ENCODE results near the gene LRRC52. TPM values are rescaled to one million over a fixed set of nuclear protein-coding genes. Genes with fewer than 3 reads are reported as not detected.

LRRC52 gene
- total RNA-seq (not detected), polyA plus RNA-seq (not detected)
- long read RNA-seq, donor 1, result 0 reads
- long read RNA-seq, donor 2, result 0 reads

DNA sequence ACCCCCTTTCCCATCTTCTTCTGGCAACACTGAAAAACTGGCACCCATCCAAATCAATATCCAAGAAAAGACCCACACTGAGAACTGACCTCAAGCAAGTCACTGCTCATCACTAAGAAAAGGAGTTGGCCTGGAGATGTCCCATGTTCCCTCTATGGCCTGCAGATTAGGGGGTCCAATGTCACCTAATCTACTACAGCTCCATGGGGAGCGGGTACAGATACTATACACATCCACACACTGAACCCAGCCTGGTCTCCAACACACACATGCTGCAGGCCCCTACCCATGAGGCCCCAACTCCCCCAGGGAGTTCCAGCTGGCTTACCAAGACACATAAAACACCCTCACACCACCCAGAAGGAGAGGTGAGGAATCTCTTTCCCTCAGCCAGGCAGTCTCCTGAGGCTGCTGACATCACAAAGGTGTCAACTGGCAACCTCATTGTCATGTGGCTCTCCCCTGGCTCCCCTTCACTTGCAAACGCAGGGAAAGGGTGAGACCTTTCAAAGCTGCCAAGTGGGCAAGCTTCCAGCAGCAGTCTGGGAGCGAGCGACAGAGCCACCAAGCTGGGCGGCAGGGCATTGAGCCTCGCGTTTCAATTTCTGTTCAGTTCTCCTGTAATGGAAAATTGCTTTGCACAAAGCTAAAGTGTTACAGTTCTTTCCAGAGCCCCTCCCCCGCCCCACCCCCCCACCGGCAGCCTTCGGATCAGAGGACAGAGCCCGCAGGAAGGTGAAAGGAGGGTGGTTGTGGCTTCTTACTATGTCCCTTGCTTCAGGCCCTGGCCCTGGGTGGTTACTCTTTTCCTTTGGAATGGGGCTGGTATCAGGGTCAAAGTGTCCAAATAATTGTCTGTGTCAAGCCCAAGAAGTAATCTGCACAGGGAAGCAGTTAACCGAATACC lies at the start of gene LRRC52:
Gene LRRC52 (plus strand): TSS at position 469 of the 907 bp plus-strand sequence. CDS start 297 bp downstream, at position 766.
- no peaks in the 10 kb centered on the region for H3K36me3 ChIP-seq (ENCODE audit: control insufficient read depth in 1 of 2, insufficient read depth in 2 of 2, low read length in 1 of 2)
- 16 to 17% methylated on average over 12 of the region's 12 CpGs for WGBS, 2 donors
- intact Hi-C loops (cut with DNase I), result no loop called here
- ATAC-seq (ENCODE audit: low FRiP score), result peak; percentile 51
- H3K27ac ChIP-seq (ENCODE audit: low read depth in 1 of 2, low read length in 2 of 2), result no peak within 1 kb of the TSS
- DNase-seq, result peak in 1 of 2 donors; percentile 60
- H3K27me3 ChIP-seq (ENCODE audit: control insufficient read depth in 1 of 2, insufficient read depth in 2 of 2, low read length in 1 of 2), result no peaks in the 10 kb centered on the region
- peaks cover 0 to 3% of the 10 kb centered on the region in 2 donors for H3K4me1 ChIP-seq (ENCODE audit: control insufficient read depth in 1 of 2, insufficient read depth in 2 of 2, low read length in 2 of 2)
- H3K4me3 ChIP-seq (ENCODE audit: low read length in 2 of 2), result no peak within 1 kb of the TSS
- no peaks in the 10 kb centered on the region for H3K9me3 ChIP-seq (ENCODE audit: control insufficient read depth, low read length)

GRCh38 chr1:165494949-165495857 lies 48.6 kb upstream of the LRRC52 start:
- ATAC-seq (ENCODE audit: low FRiP score) (no peak), DNase-seq (no peak)
- Histone ChIP-seq H3K27me3 (ENCODE audit: control insufficient read depth in 1 of 2, insufficient read depth in 2 of 2, low read length in 1 of 2) (no peaks in the 10 kb centered on the region), H3K36me3 (ENCODE audit: control insufficient read depth in 1 of 2, insufficient read depth in 2 of 2, low read length in 1 of 2) (no peaks in the 10 kb centered on the region), H3K4me3 (ENCODE audit: low read length in 2 of 2) (no peak overlapping the region), H3K9me3 (ENCODE audit: control insufficient read depth, low read length) (no peaks in the 10 kb centered on the region), H3K4me1 (ENCODE audit: control insufficient read depth in 1 of 2, insufficient read depth in 2 of 2, low read length in 2 of 2) (no peaks in the 10 kb centered on the region), H3K27ac (ENCODE audit: low read depth in 1 of 2, low read length in 2 of 2) (no peak overlapping the region)
- intact Hi-C loops (cut with DNase I), result no loop called here
- 71 to 81% methylated on average over 5 of the region's 5 CpGs for WGBS, 2 donors

GRCh38 chr1:165495858-165496205 lies 48.0 kb upstream of the LRRC52 start:
- Histone ChIP-seq H3K36me3 (ENCODE audit: control insufficient read depth in 1 of 2, insufficient read depth in 2 of 2, low read length in 1 of 2) (no peaks in the 10 kb centered on the region), H3K27ac (ENCODE audit: low read depth in 1 of 2, low read length in 2 of 2) (no peak overlapping the region), H3K27me3 (ENCODE audit: control insufficient read depth in 1 of 2, insufficient read depth in 2 of 2, low read length in 1 of 2) (no peaks in the 10 kb centered on the region), H3K9me3 (ENCODE audit: control insufficient read depth, low read length) (no peaks in the 10 kb centered on the region), H3K4me1 (ENCODE audit: control insufficient read depth in 1 of 2, insufficient read depth in 2 of 2, low read length in 2 of 2) (no peaks in the 10 kb centered on the region), H3K4me3 (ENCODE audit: low read length in 2 of 2) (no peak overlapping the region)
- 74 to 77% methylated on average over 3 of the region's 3 CpGs for WGBS, 2 donors
- ATAC-seq (ENCODE audit: low FRiP score) (no peak), DNase-seq (no peak)
- intact Hi-C loops (cut with DNase I), result no loop called here

DNA sequence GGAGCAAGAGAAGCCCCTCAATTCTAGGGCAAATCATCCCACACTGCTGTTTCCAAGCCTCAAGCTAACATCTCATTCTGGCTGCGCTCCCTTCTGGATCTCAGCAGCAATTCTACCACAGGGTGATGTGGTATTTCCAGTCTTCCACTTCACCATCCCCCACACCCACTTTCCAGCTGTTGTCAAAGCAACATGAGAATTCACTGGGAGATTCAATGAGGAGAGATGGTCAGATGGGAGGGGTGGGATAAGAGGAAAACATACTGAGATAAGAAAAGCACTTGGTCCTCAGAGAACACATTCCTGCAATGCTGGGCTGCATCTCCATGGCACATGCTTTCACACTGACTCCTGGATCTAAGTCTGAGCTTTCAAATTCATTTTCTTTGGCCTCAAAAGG lies 47.3 kb upstream of the LRRC52 start:
- WGBS, 2 donors, result 52 to 72% methylated on average over 1 of the region's 1 CpG
- intact Hi-C loops (cut with DNase I), result no loop called here
- no peak for ATAC-seq (ENCODE audit: low FRiP score)

GRCh38 chr1:165497069-165498013 lies 46.5 kb upstream of the LRRC52 start:
- Histone ChIP-seq H3K27me3 (ENCODE audit: control insufficient read depth in 1 of 2, insufficient read depth in 2 of 2, low read length in 1 of 2) (peaks cover 0 to 2% of the 10 kb centered on the region in 2 donors), H3K4me3 (ENCODE audit: low read length in 2 of 2) (no peak overlapping the region), H3K4me1 (ENCODE audit: control insufficient read depth in 1 of 2, insufficient read depth in 2 of 2, low read length in 2 of 2) (peaks cover 0 to 2% of the 10 kb centered on the region in 2 donors), H3K36me3 (ENCODE audit: control insufficient read depth in 1 of 2, insufficient read depth in 2 of 2, low read length in 1 of 2) (no peaks in the 10 kb centered on the region), H3K9me3 (ENCODE audit: control insufficient read depth, low read length) (no peaks in the 10 kb centered on the region), H3K27ac (ENCODE audit: low read depth in 1 of 2, low read length in 2 of 2) (no peak overlapping the region)
- ATAC-seq (ENCODE audit: low FRiP score), result peak; percentile 36
- intact Hi-C loops (cut with DNase I), result no loop called here
- DNase-seq, result no peak
- 92 to 93% methylated on average over 12 of the region's 12 CpGs for WGBS, 2 donors

More for the DNA sequence above, 47.3 kb upstream of the LRRC52 start:
- DNase-seq, result no peak
- Histone ChIP-seq H3K36me3 (ENCODE audit: control insufficient read depth in 1 of 2, insufficient read depth in 2 of 2, low read length in 1 of 2) (no peaks in the 10 kb centered on the region), H3K27me3 (ENCODE audit: control insufficient read depth in 1 of 2, insufficient read depth in 2 of 2, low read length in 1 of 2) (peaks cover 0 to 2% of the 10 kb centered on the region in 2 donors), H3K9me3 (ENCODE audit: control insufficient read depth, low read length) (no peaks in the 10 kb centered on the region), H3K4me1 (ENCODE audit: control insufficient read depth in 1 of 2, insufficient read depth in 2 of 2, low read length in 2 of 2) (peaks cover 0 to 2% of the 10 kb centered on the region in 2 donors), H3K4me3 (ENCODE audit: low read length in 2 of 2) (no peak overlapping the region), H3K27ac (ENCODE audit: low read depth in 1 of 2, low read length in 2 of 2) (no peak overlapping the region)

DNA sequence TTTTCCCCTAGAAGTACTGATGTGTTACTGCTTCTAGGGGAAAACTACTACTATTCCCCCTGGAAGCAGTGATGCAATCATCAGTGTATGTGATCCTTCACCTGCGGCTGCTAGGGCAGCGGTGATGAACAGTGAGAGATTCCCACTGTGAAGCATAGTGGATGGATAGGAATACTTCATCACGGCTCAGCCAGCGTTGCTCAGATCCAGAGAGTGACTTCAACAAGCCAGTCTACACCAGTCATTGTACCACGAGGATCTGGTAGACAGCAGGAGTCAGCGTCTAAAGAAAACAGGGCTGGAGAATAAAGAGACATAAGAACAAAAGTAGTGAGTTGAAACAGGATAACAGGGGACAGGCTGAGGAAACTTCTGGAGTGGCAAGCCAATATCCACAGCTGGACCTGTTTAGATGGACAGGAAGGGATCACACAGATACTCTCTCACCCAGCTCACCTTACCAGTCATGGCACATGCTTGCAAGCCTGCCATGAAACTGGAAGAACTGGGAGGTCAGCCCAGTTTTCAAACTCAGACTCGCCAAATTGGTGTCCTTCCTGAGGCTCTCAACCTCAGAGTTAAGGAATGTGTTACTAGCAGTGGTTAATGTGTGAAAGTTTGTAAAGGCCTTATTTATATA lies 42.4 kb upstream of the LRRC52 start:
- Histone ChIP-seq H3K4me1 (ENCODE audit: control insufficient read depth in 1 of 2, insufficient read depth in 2 of 2, low read length in 2 of 2) (peaks cover 0 to 2% of the 10 kb centered on the region in 2 donors), H3K27me3 (ENCODE audit: control insufficient read depth in 1 of 2, insufficient read depth in 2 of 2, low read length in 1 of 2) (peaks cover 0 to 2% of the 10 kb centered on the region in 2 donors), H3K9me3 (ENCODE audit: control insufficient read depth, low read length) (no peaks in the 10 kb centered on the region), H3K27ac (ENCODE audit: low read depth in 1 of 2, low read length in 2 of 2) (no peak overlapping the region), H3K4me3 (ENCODE audit: low read length in 2 of 2) (no peak overlapping the region), H3K36me3 (ENCODE audit: control insufficient read depth in 1 of 2, insufficient read depth in 2 of 2, low read length in 1 of 2) (no peaks in the 10 kb centered on the region)
- intact Hi-C loops (cut with DNase I), result no loop called here
- whole genome bisulfite sequencing, 2 donors, result 81 to 82% methylated on average over 7 of the region's 7 CpGs
- DNase-seq, result no peak
- no peak for ATAC-seq (ENCODE audit: low FRiP score)

DNA sequence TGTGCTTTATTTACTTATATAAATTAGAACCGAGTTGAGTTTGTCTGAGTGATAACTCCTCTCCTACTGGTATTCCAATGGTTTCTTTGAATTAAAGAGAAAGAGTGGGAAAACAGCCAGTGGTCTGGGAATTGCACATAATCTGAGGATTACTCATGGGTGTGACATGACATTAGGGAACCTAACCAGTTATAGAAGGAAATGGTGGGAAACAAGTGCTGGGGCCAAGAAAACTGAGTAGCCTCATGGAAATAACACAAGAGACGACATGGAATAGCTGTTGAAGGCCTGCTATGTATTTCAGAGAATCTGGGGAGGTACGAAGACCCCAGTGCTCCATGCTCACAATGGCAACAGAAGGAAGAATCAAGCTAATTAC lies 41.8 kb upstream of the LRRC52 start:
- Histone ChIP-seq H3K4me3 (ENCODE audit: low read length in 2 of 2) (no peak overlapping the region), H3K27ac (ENCODE audit: low read depth in 1 of 2, low read length in 2 of 2) (no peak overlapping the region), H3K27me3 (ENCODE audit: control insufficient read depth in 1 of 2, insufficient read depth in 2 of 2, low read length in 1 of 2) (peaks cover 0 to 2% of the 10 kb centered on the region in 2 donors), H3K4me1 (ENCODE audit: control insufficient read depth in 1 of 2, insufficient read depth in 2 of 2, low read length in 2 of 2) (peaks cover 0 to 2% of the 10 kb centered on the region in 2 donors), H3K9me3 (ENCODE audit: control insufficient read depth, low read length) (no peaks in the 10 kb centered on the region), H3K36me3 (ENCODE audit: control insufficient read depth in 1 of 2, insufficient read depth in 2 of 2, low read length in 1 of 2) (no peaks in the 10 kb centered on the region)
- intact Hi-C loops (cut with DNase I), result no loop called here
- WGBS, 2 donors, result 40 to 50% methylated on average over 3 of the region's 3 CpGs
- ATAC-seq (ENCODE audit: low FRiP score) (no peak), DNase-seq (no peak)

Measured in aorta (tissue), 5 donors.